Suprapubic skin (tissue), 4 donors: ENCODE measurements around the gene CDH15.

ENCODE experiments used
- CTCF ChIP-seq, 2 donors: fragments of 200-600 bp in 1 of 2; fragments of 450-650 bp in 1 of 2; sonication (generic) in 1 of 2; IDR thresholded peaks; one replicate each; pipeline ENCODE4 v1.5.1; 2016 to 2019; ENCODE audit warnings: antibody characterized with exemption in 2 of 2, mild to moderate bottlenecking in 1 of 2, moderate library complexity in 1 of 2
- EP300 ChIP-seq: sonication (generic); formaldehyde crosslinking; IDR thresholded peaks from one replicate; pipeline ENCODE4 v1.6.1; 2017; ENCODE audit warnings: antibody characterized with exemption
- POLR2A ChIP-seq, 2 donors: fragments of 450-650 bp; IDR thresholded peaks; one replicate each; pipeline ENCODE4 v1.6.1; 2017; ENCODE audit warnings: antibody characterized with exemption in 2 of 2, mild to moderate bottlenecking in 2 of 2, moderate library complexity in 2 of 2
- POLR2AphosphoS5 ChIP-seq, 3 donors: sonication (generic); formaldehyde crosslinking; IDR thresholded peaks; one replicate each; pipeline ENCODE4 v1.6.1; 2017; ENCODE audit warnings: antibody characterized with exemption in 3 of 3

DNA sequence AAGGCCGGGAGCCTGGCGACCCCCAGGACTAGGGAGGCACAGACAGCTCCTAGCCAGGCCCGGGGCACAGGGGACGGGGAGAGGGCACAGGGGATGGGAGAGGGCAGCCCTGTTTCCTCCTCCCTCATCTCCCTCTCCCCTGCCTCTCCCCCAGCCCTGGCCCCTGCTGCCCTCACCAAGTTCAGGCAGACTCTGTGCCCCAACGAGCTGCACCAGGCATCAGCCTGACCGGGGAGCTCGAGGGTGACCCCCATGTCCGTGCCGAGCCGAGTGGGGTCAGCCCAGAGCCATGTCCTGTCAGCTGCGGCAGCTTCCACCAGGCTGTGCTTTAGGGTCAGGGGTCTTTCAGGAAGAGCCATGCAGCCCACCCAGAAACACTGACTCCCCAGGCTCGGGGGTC, 6.0 kb downstream of the CDH15 start:
- TF ChIP-seq CTCF (IDR thresholded peaks at IDR 0.05) (no peak), POLR2A (IDR thresholded peaks at IDR 0.05) (no peak), POLR2AphosphoS5 (IDR thresholded peaks at IDR 0.05) (no peak), EP300 (no peak)
